HG03159 (cell line): ENCODE results near the gene TRIM46.
"Not testable (repeated sequence)": the region's sequence is repeated elsewhere in the genome, so short reads cannot be mapped to it uniquely, and the experiment has no call there.

ENCODE experiments used
- ATAC-seq: cut with Tn5 transposase; IDR thresholded peaks from one replicate; pipeline ENCODE4 v1.9.1; 2021; ENCODE audit warnings: mild to moderate bottlenecking, moderate library complexity; ENCODE audit not compliant: unreplicated experiment

TRIM46 gene

DNA sequence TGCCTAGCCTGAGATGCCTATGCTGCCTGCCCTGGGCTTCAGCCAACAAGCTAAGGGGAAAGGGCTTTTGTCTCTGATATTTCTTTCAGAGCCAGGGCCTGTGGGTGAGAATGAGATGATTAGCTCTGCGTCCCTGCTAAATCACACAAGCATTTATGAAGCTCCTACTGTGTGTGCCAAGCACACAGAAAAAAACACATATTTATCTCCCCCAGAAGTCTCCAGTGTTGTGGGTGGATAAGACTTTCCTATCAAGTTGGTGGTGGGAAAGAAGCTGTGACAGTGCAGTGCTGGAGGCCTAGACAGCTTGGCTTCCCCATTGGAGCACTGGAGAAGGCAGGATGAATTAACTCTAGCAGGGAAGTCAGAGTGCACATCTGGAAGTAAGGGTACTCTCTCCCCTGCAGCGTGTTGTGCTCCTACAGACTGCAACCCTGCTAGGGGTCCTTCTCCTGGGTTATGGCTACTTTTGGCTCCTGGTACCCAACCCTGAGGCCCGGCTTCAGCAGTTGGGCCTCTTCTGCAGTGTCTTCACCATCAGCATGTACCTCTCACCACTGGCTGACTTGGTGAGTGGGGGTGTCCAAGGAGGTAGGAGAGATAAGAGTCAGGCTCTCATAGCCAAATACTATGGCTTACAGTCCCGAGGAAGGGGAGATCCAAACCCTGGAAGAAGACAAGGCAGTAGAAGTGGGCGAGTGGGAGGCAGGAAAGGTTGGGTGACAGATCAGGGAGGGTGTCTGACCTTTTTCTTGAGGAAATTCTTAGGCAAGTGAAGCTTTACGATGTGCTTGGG lies 36.3 kb upstream of the TRIM46 start:
- ATAC-seq: no peak

DNA sequence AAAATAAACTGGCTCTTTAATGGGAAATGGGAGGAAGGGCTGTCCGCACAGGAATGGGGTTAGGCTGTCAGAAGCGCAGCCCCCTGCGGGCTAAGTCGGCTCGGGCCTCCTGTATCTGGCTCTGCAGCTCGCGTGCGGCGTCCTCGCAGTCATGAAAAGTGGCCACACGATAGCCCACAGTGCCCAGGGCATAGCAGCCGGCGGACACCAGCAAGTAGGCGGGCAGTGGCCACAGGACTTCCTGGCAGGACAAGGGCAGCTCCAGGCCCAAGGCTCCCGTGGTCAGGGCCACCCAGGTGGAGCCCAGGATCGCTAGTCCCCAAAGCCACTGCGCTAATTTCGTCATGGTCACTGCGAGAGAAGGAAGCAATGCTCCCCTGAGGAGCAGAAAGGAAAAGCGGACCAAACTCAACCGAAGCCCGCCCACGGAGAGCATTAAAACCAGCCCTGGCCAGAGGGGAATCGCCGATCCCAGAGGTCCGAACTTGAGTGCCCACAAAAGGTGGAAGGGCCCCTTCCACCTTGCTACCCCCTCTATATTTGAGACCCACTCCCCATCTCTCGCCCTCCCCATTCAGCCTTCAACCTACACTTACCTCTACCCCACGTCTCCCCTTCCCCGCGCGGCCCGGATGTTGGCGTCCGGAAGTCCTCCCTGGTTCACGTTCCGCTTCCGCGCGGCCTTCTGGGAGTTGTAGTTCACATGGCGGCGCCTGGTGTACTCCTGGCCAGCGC lies 33.6 kb upstream of the TRIM46 start, which contains the start of gene DPM3:
Gene DPM3, minus strand, starts transcription at position 637 of the 735 bp plus-strand sequence. Its CDS starts 291 bp downstream, at position 346.
- peak; percentile 79 for ATAC-seq

DNA sequence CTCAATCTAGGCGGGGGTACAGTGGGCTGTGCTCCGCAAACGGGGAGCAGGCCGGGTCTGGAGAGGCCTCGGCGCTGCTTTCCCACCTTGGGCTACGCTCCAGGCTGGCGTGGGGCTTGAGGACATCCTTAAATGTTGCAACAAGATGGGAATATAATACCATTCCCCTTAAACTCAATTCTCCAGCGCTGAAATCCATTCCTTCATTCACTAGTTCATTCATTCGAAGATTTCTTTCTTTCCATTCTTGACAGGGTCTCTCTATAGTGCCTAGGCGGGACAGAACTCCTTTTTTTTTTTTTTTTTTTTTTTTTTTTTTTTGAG lies 33.1 kb upstream of the TRIM46 start:
- ATAC-seq: no peak

DNA sequence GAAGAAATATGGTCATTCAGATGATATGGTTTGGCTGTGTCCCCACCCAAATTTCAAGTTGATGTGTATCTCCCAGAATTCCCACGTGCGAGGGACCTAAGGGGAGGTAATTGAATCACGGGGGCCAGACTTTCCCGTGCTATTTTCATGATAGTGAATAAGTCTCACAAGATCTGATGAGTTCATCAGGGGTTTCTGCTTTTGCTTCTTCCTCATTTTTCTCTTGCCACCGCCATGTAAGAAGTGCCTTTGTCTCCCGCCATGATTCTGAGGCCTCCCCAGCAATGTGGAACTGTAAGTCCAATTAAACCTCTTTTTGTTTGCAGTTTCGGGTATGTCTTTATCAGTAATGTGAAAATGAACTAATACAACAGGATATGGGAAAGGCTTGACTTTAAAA lies 31.9 kb upstream of the TRIM46 start:
- no peak for ATAC-seq

DNA sequence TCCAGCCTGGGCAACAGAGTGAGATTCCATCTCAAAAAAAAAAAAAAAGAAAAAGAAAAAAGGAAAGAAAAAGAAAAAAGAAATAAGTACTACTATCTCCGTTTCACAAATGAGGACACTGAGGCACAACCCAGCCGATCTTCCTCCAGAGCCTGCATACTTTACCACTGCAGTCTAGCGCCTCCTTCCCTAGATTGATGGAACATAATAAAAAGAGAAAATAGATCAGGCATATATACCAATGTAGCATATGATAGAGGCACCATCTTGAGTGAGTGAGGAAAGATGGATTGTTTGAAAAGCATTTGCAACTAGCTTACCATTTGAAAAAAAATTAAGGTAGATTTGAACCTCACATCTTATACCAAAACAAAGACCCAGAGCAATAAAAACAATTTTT lies 28.2 kb upstream of the TRIM46 start:
- ATAC-seq: no peak

DNA sequence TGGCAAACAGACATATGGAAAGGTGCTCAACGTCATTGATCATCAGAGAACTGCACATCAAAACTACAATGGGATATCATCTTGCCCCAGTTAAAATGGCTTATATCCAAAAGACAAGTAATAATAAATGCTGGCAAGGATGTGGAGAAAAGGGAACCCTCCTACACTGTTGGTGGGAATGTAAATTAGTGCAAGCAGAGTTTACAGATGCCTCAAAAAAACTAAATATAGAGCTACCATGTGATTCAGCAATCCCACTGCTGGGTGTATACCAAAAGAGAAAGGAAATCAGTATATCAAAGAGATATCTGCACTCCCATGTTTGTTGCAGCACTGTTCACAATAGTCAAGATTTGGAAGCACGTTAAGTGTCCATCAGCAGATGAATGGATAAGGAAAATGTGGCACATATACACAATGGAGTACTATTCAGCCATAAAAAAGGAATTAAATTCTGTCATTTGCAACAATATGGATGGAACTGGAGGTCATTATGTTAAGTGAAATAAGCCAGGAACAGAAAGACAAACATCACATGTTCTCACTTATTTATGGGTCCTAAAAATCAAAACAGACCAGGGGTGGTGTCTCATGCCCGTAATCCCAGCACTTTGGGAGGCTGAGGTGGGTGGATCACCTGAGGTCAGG lies 17.5 kb upstream of the TRIM46 start:
- not testable (repeated sequence) for ATAC-seq

DNA sequence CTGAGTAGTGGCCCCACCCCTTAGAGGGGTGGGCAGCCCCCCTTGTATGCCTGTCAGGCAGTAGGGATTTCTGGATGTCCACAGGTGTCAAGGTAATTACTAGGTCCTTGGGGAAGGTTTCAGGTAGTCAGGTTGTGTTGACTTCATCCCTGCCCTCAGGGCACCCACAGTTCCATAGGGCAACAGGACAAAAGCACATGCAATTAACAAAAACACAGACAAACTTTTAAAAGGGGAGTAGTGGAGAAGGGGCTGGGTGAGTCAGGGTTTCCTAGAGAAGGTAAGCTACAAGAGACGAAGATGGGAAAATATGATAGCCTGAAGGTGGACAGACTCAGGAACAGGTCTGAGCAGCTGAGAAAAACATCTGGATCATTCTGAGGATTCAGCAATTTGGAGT lies 14.7 kb upstream of the TRIM46 start:
- no peak for ATAC-seq

DNA sequence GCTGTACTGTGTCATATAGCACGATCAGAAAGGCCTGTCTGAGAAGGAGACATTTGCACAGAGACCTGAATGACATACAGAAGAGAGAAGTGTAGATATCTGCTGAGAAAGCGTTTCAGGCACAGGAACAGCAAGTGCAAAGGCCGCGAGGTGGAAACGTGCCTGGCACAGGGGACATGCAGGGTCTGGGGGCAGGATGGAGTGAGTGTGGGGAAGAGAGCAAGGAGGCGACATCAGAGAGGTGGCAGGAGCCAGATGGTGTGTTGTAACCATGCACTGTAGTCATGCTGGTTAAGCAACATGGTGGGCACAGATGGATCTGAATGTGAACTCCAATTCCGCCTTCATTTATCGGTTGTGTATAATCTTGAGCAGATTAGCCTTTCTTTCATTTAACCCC lies 13.5 kb upstream of the TRIM46 start:
- ATAC-seq: no peak

DNA sequence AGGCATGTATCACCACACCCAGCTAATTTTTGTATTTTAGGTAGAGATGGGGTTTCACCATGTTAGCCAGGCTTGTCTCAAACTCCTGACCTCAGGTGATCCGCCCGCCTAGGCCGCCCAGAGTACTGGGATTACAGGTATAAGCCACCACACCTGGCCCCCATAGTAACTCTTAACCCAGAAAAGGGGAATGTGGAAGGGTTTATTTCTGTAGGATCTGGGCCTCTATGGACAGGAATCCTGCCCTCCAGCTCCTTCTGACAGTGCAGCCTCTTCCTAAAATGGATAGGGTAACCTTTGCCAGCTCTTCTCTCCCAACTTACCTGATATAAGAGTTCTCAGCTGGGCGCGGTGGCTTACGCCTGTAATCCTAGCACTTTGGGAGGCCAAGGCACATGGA lies 11.0 kb upstream of the TRIM46 start:
- ATAC-seq: not testable (repeated sequence)

DNA sequence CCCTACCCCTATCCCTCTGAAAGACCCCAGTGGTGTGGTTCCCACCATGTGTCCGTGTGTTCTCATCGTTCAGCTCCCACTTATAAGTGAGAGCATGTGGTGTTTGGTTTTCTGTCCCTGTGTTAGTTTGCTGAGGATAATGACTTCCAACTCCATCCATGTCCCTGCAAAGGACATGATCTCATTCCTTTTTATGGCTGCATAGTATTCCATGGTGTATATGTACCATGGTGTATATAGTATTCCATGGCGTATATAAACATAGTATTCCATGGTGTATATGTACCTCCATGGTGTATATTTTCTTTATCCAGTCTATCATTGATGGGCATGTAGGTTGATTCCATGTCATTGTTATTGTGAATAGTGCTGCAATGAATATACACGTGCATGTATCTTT lies 9.9 kb upstream of the TRIM46 start:
- ATAC-seq: not testable (repeated sequence)

DNA sequence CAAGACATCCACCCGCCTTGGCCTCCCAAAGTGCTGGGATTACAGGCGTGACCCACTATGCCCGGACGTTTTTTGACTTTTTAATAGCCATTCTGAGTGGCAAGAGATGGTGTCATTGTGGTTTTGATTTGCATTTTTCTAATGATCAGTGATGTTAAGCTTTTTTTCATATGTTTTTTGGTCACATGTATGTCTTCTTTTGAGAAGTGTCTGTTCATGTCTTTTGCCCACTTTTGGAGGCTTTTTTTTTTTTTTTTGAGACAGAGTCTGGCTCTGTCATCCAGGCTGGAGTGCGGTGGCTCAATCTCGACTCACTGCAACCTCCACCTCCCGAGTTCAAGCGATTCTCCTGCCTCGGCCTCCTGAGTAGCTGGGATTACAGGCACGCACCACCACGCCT lies 9.0 kb upstream of the TRIM46 start:
- not testable (repeated sequence) for ATAC-seq

DNA sequence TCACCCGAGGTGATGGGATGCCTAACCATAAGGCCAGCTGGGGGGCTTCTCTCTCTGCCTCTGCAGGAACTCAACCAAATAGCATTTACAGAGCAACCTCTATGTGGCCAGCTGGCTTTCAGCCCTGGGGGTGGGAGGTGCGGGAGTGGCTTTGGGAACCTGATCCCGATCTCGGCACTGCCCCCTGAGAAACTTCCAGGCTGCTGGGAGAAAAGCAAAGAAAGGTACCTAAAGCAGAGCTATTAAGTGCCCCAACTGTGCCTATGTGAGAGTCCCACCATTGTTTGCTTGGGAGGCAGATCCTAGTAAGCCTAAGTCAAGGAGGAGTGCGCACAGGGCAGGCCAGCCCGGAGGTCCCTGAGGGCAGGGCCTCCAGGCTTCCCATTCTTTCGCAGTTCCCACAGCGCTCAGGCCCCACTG lies 7.6 kb upstream of the TRIM46 start:
- no peak for ATAC-seq

DNA sequence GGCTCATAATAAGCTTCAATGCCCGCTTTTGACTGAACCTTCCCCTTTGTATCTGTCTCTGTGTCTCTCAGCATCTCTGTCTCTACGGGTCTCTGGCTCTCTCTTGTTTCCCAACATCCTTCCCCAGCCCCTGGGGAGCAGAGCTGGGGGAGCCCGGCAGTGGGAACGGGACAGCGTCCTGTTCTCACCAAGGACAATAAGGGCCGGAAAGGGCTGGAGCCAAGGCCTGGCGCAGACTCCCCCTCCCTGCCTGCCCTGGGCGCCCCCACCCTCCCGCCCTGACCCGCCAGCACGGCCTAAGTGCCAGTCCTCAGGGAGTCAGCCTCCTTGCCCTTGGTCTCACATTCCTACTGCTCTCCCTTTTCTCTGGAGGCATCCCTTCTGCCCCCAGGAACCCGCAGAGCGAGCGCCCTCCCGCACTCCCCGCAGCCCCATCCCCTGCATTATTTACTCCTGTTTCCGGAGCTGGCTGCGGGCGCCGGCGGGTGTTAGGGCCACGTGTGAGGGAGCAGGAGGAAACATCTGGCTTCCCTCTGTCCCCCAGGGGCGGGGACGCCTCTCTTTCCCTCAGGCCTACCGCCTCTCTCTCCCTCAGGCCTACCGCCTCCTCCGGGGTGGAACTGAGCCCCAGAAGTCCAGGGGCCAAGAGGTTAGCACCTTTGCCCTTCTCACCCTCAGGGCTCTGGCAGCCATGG lies 7.0 kb upstream of the TRIM46 start:
- no peak for ATAC-seq

DNA sequence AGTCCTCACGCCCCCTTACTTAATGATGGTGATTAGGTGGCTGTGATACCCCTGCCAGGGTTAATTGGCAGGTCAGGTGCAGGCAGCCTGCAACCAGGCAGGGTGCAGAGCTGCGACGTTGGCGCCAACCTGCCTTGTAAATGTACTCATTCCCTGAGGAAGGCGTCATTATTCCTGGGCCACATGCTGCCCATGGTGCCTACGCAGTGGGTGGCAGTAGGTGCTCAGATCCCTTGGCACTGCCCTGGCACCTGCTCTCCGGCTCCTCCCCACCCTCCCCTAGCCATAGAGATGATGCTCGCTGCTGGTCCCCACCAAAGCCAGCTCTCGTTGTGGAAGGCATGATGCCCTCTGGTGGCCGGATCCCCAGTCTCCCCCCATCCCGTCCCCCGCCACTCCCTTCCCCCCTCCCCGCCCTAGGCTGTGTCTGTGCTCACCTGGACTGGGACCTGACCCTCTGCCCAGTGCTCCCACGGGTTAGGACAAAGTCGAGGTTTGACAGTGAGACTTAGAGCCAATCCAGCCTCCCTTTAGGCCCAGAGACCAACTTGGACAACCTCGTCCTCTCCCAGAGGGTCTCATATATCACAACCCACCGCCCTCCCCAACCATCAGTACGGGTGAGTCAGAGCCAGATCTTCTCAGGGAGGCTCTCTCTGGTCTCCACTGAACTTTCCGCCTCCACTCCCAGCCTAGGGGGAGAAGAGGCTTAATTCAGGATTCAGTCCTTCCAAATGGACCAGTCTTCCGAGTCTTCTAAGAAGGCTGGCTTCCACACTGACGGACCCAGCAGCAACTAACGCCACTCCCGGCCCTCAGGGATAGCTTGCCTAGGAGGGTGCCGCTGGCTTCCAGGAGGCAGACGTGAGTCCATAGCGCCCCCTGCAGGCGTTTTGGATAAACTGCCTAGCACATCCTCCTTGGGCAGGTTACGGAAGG lies 6.2 kb upstream of the TRIM46 start:
- ATAC-seq: peak; percentile 64

DNA sequence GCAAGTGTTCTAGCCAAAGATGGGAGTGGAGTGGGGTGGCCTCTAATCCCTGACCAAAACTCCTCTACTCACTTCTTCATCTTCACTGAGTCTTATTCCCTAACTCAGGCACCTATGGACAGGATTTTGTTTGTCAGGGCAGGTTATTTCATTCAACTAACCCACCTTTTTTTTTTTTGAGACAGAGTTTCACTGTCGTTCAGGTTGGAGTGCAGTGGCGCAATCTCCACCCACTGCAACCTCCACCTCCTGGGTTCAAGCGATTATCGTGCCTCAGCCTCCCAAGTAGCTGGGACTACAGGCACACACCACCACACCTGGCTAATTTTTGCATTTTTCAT lies 5.6 kb upstream of the TRIM46 start:
- not testable (repeated sequence) for ATAC-seq

DNA sequence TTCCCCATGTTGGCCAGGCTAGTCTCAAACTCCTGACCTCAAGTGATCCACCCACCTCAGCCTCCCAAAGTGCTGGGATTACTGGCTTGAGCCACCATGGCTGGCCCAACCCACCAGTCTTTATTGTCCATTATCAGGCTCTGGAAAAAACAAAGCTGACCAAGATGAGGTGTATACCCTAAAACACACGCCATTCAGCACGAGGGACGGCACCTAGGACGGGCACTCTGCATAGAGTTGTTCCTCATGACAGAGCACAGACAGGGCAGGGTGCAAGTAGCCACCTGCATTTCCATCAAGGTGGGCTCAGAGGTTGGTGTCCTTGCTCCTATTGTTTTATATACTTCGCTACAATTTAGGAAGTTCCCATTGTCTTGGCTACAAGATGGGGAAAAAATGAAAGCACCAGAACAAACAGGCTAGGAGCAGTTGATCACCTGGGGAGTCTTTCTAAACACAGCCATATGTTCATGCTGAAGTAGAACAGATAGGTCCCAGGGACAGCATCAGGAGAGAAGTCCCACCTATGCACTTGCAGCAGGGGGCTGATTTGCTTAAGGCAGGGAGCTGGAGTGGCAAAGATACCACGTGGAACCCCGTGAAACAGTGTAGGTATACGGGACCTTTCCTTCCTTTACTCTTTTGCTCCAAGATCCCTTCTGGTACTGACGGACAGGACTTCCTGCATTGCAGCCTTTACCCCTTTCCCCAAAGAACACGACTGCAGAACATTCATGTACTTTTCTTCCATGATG lies 5.0 kb upstream of the TRIM46 start:
- no peak for ATAC-seq

DNA sequence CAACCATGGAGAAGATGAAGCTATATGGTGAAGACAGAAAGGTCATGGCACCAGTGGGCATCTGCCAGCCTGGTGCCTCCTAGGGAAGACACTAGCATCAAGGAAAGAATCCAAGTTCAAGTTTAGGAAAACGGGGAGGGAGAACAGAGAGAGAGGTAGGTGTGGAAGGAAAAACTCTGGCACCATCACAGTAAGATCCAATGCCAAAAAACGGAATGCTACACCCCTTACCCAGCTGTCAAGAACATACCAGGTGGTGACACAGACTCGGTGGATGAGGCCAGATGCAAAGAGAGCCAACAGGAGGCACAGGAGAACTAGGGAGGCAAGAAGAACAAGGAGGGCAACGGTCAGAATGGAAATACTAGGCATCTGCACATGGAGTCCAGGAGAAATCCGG lies 4.1 kb upstream of the TRIM46 start:
- ATAC-seq: no peak

DNA sequence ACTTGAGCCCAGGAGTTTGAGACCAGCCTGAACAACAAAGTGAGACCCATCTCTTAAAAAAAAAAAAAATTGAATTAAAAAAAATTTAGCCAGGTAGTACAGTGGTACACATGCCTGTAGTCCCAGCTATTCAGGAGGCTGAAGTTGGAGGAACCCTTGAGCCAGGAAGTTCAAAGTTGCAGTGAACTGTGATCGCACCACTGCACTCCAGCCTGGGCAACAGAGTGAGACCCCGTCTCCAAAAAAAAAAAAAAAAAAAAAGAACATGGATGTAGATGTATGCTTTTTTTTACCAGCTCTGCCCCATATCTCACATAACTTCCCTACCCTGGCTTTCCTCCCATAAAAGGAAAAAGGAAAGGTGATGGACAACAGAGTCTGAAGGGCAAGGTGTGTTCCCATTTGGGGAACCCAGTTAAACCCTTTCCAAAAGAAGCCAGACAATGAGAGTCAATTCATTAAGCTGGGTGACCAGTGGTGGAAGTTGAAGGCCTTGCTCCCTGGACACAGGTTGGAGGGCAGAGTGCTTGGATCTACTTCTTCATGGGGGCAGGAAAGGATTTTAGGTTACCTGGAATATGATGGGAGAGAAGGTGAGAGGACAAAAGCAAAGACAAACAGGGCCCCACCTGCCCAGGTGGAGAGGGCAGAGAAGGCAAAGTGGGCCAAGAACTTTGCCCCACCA lies 3.4 kb upstream of the TRIM46 start:
- ATAC-seq: no peak

DNA sequence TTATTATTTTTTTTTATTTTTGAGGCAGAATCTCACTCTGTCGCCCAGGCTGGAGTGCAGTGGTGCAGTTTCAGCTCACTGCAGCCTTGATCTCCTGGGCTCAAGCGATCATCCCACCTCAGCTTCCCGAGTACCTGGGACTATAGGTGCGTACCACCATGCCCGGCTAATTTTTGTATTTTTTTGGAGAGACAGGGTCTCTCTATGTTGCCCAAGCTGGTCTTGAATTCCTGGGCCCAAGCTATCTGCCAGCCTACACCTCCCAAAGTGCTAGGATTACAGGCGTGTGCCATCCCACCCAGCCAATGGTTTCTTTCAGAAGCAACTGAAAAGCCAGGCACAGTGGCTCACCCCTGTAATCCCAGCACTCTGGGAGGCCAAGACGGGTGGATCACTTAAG lies 2.8 kb upstream of the TRIM46 start:
- no peak for ATAC-seq
